ENCODE results near the gene GBX1. TPM values are rescaled to one million over a fixed set of nuclear protein-coding genes. Genes with fewer than 3 reads are reported as not detected.

Gene GBX1
- total RNA-seq, 1 donor from 2014 or later, result not detected

- H3K27me3 ChIP-seq (ENCODE audit: control insufficient read depth in 3 of 3, insufficient read depth in 3 of 3, low read length in 3 of 3), result no peaks in the 10 kb centered on the region
- H3K4me1 ChIP-seq (ENCODE audit: control insufficient read depth in 3 of 3, insufficient read depth in 3 of 3, low read length in 3 of 3), result no peaks in the 10 kb centered on the region
- H3K9ac ChIP-seq (ENCODE audit: low read depth in 1 of 3, low read length in 3 of 3), result no peak overlapping the region
- H3K4me3 ChIP-seq (ENCODE audit: low read length in 3 of 3), result no peak overlapping the region
- H3K36me3 ChIP-seq (ENCODE audit: control insufficient read depth in 3 of 3, insufficient read depth in 3 of 3, low read length in 3 of 3), result peaks cover 33 to 43% (median 35%) of the 10 kb centered on the region in 3 donors
- no peaks in the 10 kb centered on the region for H3K9me3 ChIP-seq (ENCODE audit: control insufficient read depth in 3 of 3, low read length in 3 of 3)
- H3K27ac ChIP-seq (ENCODE audit: low read depth, low read length), result no peak overlapping the region
Observed at GRCh38 chr7:151118108-151119054, 49.1 kb downstream of the GBX1 start.

GRCh38 chr7:151117565-151117964, 49.9 kb downstream of the GBX1 start:
- Histone ChIP-seq H3K4me1 (ENCODE audit: control insufficient read depth in 3 of 3, insufficient read depth in 3 of 3, low read length in 3 of 3) (no peaks in the 10 kb centered on the region), H3K27me3 (ENCODE audit: control insufficient read depth in 3 of 3, insufficient read depth in 3 of 3, low read length in 3 of 3) (no peaks in the 10 kb centered on the region), H3K36me3 (ENCODE audit: control insufficient read depth in 3 of 3, insufficient read depth in 3 of 3, low read length in 3 of 3) (peaks cover 30 to 43% (median 35%) of the 10 kb centered on the region in 3 donors), H3K9me3 (ENCODE audit: control insufficient read depth in 3 of 3, low read length in 3 of 3) (no peaks in the 10 kb centered on the region), H3K9ac (ENCODE audit: low read depth in 1 of 3, low read length in 3 of 3) (no peak overlapping the region), H3K4me3 (ENCODE audit: low read length in 3 of 3) (no peak overlapping the region), H3K27ac (ENCODE audit: low read depth, low read length) (no peak overlapping the region)

GRCh38 chr7:151116603-151117440, 50.7 kb downstream of the GBX1 start:
- peaks cover 30 to 42% (median 35%) of the 10 kb centered on the region in 3 donors for H3K36me3 ChIP-seq (ENCODE audit: control insufficient read depth in 3 of 3, insufficient read depth in 3 of 3, low read length in 3 of 3)
- H3K27ac ChIP-seq (ENCODE audit: low read depth, low read length), result no peak overlapping the region
- no peaks in the 10 kb centered on the region for H3K4me1 ChIP-seq (ENCODE audit: control insufficient read depth in 3 of 3, insufficient read depth in 3 of 3, low read length in 3 of 3)

GRCh38 chr7:151115836-151116418, 51.6 kb downstream of the GBX1 start:
- Histone ChIP-seq H3K36me3 (ENCODE audit: control insufficient read depth in 3 of 3, insufficient read depth in 3 of 3, low read length in 3 of 3) (peaks cover 27 to 34% (median 30%) of the 10 kb centered on the region in 3 donors), H3K4me3 (ENCODE audit: low read length in 3 of 3) (no peak overlapping the region), H3K4me1 (ENCODE audit: control insufficient read depth in 3 of 3, insufficient read depth in 3 of 3, low read length in 3 of 3) (peaks cover under 1 to 4% (median under 1%) of the 10 kb centered on the region in 3 donors), H3K9me3 (ENCODE audit: control insufficient read depth in 3 of 3, low read length in 3 of 3) (no peaks in the 10 kb centered on the region), H3K27ac (ENCODE audit: low read depth, low read length) (no peak overlapping the region), H3K27me3 (ENCODE audit: control insufficient read depth in 3 of 3, insufficient read depth in 3 of 3, low read length in 3 of 3) (no peaks in the 10 kb centered on the region), H3K9ac (ENCODE audit: low read depth in 1 of 3, low read length in 3 of 3) (no peak overlapping the region)

More at GRCh38 chr7:151116603-151117440, 50.7 kb downstream of the GBX1 start:
- Histone ChIP-seq H3K9me3 (ENCODE audit: control insufficient read depth in 3 of 3, low read length in 3 of 3) (no peaks in the 10 kb centered on the region), H3K9ac (ENCODE audit: low read depth in 1 of 3, low read length in 3 of 3) (no peak overlapping the region), H3K4me3 (ENCODE audit: low read length in 3 of 3) (no peak overlapping the region), H3K27me3 (ENCODE audit: control insufficient read depth in 3 of 3, insufficient read depth in 3 of 3, low read length in 3 of 3) (no peaks in the 10 kb centered on the region)

GRCh38 chr7:151115121-151115835, 52.2 kb downstream of the GBX1 start:
- H3K4me1 ChIP-seq (ENCODE audit: control insufficient read depth in 3 of 3, insufficient read depth in 3 of 3, low read length in 3 of 3), result peaks cover 4 to 7% (median 5%) of the 10 kb centered on the region in 3 donors
- H3K4me3 ChIP-seq (ENCODE audit: low read length in 3 of 3), result no peak overlapping the region
- H3K27me3 ChIP-seq (ENCODE audit: control insufficient read depth in 3 of 3, insufficient read depth in 3 of 3, low read length in 3 of 3), result no peaks in the 10 kb centered on the region
- H3K9ac ChIP-seq (ENCODE audit: low read depth in 1 of 3, low read length in 3 of 3), result no peak overlapping the region
- H3K27ac ChIP-seq (ENCODE audit: low read depth, low read length), result no peak overlapping the region
- no peaks in the 10 kb centered on the region for H3K9me3 ChIP-seq (ENCODE audit: control insufficient read depth in 3 of 3, low read length in 3 of 3)
- peaks cover 22 to 27% (median 23%) of the 10 kb centered on the region in 3 donors for H3K36me3 ChIP-seq (ENCODE audit: control insufficient read depth in 3 of 3, insufficient read depth in 3 of 3, low read length in 3 of 3)

- Histone ChIP-seq H3K27ac (ENCODE audit: low read depth, low read length) (no peak overlapping the region), H3K4me1 (ENCODE audit: control insufficient read depth in 3 of 3, insufficient read depth in 3 of 3, low read length in 3 of 3) (peaks cover 5 to 14% (median 6%) of the 10 kb centered on the region in 3 donors), H3K4me3 (ENCODE audit: low read length in 3 of 3) (no peak overlapping the region), H3K36me3 (ENCODE audit: control insufficient read depth in 3 of 3, insufficient read depth in 3 of 3, low read length in 3 of 3) (peaks cover 13 to 22% (median 20%) of the 10 kb centered on the region in 3 donors), H3K9me3 (ENCODE audit: control insufficient read depth in 3 of 3, low read length in 3 of 3) (no peaks in the 10 kb centered on the region), H3K9ac (ENCODE audit: low read depth in 1 of 3, low read length in 3 of 3) (no peak overlapping the region), H3K27me3 (ENCODE audit: control insufficient read depth in 3 of 3, insufficient read depth in 3 of 3, low read length in 3 of 3) (no peaks in the 10 kb centered on the region)
Observed at GRCh38 chr7:151114151-151115090, 53.1 kb downstream of the GBX1 start.

- H3K27ac ChIP-seq (ENCODE audit: low read depth, low read length), result no peak overlapping the region
- peaks cover 5 to 16% (median 8%) of the 10 kb centered on the region in 3 donors for H3K4me1 ChIP-seq (ENCODE audit: control insufficient read depth in 3 of 3, insufficient read depth in 3 of 3, low read length in 3 of 3)
- no peak overlapping the region for H3K4me3 ChIP-seq (ENCODE audit: low read length in 3 of 3)
- H3K27me3 ChIP-seq (ENCODE audit: control insufficient read depth in 3 of 3, insufficient read depth in 3 of 3, low read length in 3 of 3), result no peaks in the 10 kb centered on the region
- H3K36me3 ChIP-seq (ENCODE audit: control insufficient read depth in 3 of 3, insufficient read depth in 3 of 3, low read length in 3 of 3), result peaks cover 4 to 13% (median 12%) of the 10 kb centered on the region in 3 donors
- H3K9me3 ChIP-seq (ENCODE audit: control insufficient read depth in 3 of 3, low read length in 3 of 3), result no peaks in the 10 kb centered on the region
- H3K9ac ChIP-seq (ENCODE audit: low read depth in 1 of 3, low read length in 3 of 3), result no peak overlapping the region
Observed at GRCh38 chr7:151113344-151114150, 53.9 kb downstream of the GBX1 start.

- Histone ChIP-seq H3K4me3 (ENCODE audit: low read length in 3 of 3) (no peak overlapping the region), H3K4me1 (ENCODE audit: control insufficient read depth in 3 of 3, insufficient read depth in 3 of 3, low read length in 3 of 3) (peaks cover 8 to 16% (median 8%) of the 10 kb centered on the region in 3 donors), H3K36me3 (ENCODE audit: control insufficient read depth in 3 of 3, insufficient read depth in 3 of 3, low read length in 3 of 3) (no peaks in the 10 kb centered on the region), H3K9me3 (ENCODE audit: control insufficient read depth in 3 of 3, low read length in 3 of 3) (no peaks in the 10 kb centered on the region), H3K27ac (ENCODE audit: low read depth, low read length) (no peak overlapping the region), H3K27me3 (ENCODE audit: control insufficient read depth in 3 of 3, insufficient read depth in 3 of 3, low read length in 3 of 3) (no peaks in the 10 kb centered on the region), H3K9ac (ENCODE audit: low read depth in 1 of 3, low read length in 3 of 3) (no peak overlapping the region)
Observed at GRCh38 chr7:151110941-151111645, 56.4 kb downstream of the GBX1 start.

Measured in skeletal muscle tissue (tissue), 4 donors.